ENCODE measurements around the gene GNA14.
"Not testable (repeated sequence)": the region's sequence is repeated elsewhere in the genome, so short reads cannot be mapped to it uniquely, and the experiment has no call there.

The GNA14 gene

GRCh38 chr9:77643871-77644270, 4.3 kb downstream of the GNA14 start:
- no peak for DNase-seq (ENCODE audit: low spot score)

GRCh38 chr9:77640741-77641580, 7.2 kb downstream of the GNA14 start:
- DNase-seq (ENCODE audit: low spot score): no peak

- DNase-seq (ENCODE audit: low spot score): no peak
Observed at GRCh38 chr9:77632652-77633051, 15.5 kb downstream of the GNA14 start.

- DNase-seq (ENCODE audit: low spot score): not testable (repeated sequence)
Observed at GRCh38 chr9:77628864-77629263, 19.3 kb downstream of the GNA14 start.

- DNase-seq (ENCODE audit: low spot score): no peak
Observed at GRCh38 chr9:77616191-77616590, 31.9 kb downstream of the GNA14 start.

GRCh38 chr9:77614645-77615044, 33.5 kb downstream of the GNA14 start:
- DNase-seq (ENCODE audit: low spot score): no peak

- DNase-seq (ENCODE audit: low spot score): no peak
Observed at GRCh38 chr9:77606526-77606925, 41.6 kb downstream of the GNA14 start.

- no peak for DNase-seq (ENCODE audit: low spot score)
Observed at GRCh38 chr9:77605449-77606220, 42.5 kb downstream of the GNA14 start.

- no peak for DNase-seq (ENCODE audit: low spot score)
Observed at GRCh38 chr9:77604316-77604715, 43.8 kb downstream of the GNA14 start.

- no peak for DNase-seq (ENCODE audit: low spot score)
Observed at GRCh38 chr9:77602852-77603251, 45.3 kb downstream of the GNA14 start.

GRCh38 chr9:77601476-77602099, 46.5 kb downstream of the GNA14 start:
- no peak for DNase-seq (ENCODE audit: low spot score)

- DNase-seq (ENCODE audit: low spot score): no peak
Observed at GRCh38 chr9:77600810-77601209, 47.3 kb downstream of the GNA14 start.

GRCh38 chr9:77599492-77599891, 48.6 kb downstream of the GNA14 start:
- DNase-seq (ENCODE audit: low spot score): no peak

- DNase-seq (ENCODE audit: low spot score): no peak
Observed at GRCh38 chr9:77598991-77599390, 49.1 kb downstream of the GNA14 start.

GRCh38 chr9:77598524-77598923, 49.6 kb downstream of the GNA14 start:
- no peak for DNase-seq (ENCODE audit: low spot score)

GRCh38 chr9:77597057-77597456, 51.1 kb downstream of the GNA14 start:
- no peak for DNase-seq (ENCODE audit: low spot score)

GRCh38 chr9:77595426-77596095, 52.6 kb downstream of the GNA14 start:
- no peak for DNase-seq (ENCODE audit: low spot score)

- DNase-seq (ENCODE audit: low spot score): no peak
Observed at GRCh38 chr9:77594963-77595362, 53.2 kb downstream of the GNA14 start.

GRCh38 chr9:77593528-77593927, 54.6 kb downstream of the GNA14 start:
- DNase-seq (ENCODE audit: low spot score): no peak

- no peak for DNase-seq (ENCODE audit: low spot score)
Observed at GRCh38 chr9:77592476-77592875, 55.6 kb downstream of the GNA14 start.

GRCh38 chr9:77589046-77589795, 58.9 kb downstream of the GNA14 start:
- DNase-seq (ENCODE audit: low spot score): no peak

Measured in CD4-positive, alpha-beta T cell treated with Interleukin-6 at 100 ng/mL for 8 hours (primary cell).